Measurements from ENCODE around the gene PPT2. TPM values are rescaled to one million over a fixed set of nuclear protein-coding genes. Genes with fewer than 3 reads are reported as not detected.

PPT2 gene
- total RNA-seq, 1 experiment from 2014 or later: 38.2 TPM

DNA sequence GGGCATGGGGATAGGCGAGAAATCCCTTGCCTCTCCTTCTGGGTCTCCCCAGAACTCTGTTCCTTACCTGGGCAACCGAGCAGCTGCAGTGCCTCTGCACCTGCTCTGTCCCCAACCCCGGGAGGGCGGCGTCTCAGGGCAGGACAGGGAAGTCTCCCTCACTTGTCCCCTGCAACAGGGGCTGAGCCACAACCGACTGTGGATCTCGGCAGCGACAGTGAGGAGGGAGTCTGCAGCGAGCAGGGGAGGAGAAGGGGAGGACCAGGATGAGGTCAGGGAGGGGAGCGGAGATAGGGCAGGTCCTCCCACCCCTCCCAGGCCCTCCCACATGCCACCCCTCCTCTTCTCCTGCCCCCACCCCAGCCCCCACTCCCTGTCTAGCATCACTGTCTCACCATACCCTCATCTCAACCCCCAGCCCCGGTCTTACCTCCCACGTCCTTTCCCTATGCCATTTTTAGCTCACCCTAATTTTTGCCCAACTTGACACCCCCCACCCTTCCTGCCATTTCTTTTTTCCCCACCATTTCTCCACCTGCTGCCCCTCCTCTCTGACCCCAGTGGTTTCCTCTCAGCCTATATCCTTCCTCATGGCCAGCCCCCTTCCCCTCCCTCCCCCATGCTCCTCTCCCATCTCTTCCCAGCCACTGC is 44.7 kb upstream of the PPT2 start, which contains the start of gene TNXB:
TSS of gene TNXB (minus strand) at position 225 of the 651 bp plus-strand sequence. CDS start 11,140 bp downstream, outside the sequence.
- H3K27ac ChIP-seq: no peak within 1 kb of the TSS
- H3K79me2 ChIP-seq (ENCODE audit: low read depth): no peaks in the 10 kb centered on the region
- POLR2A ChIA-PET (ENCODE audit: unreplicated experiment): interaction anchor here (0.6 kb wide), 1 partner anchor 310 kb away, joined by 3 read pairs; no protein-coding TSS in a partner anchor
- peaks cover 23% of the 10 kb centered on the region; the same call in 1 of the 2 replicates for H3K4me1 ChIP-seq (replicated peaks; ENCODE audit: insufficient read depth)
- intact Hi-C loops (cut with micrococcal nuclease; ENCODE audit: unreplicated experiment): no loop called here
- H2AFZ ChIP-seq: no peak within 1 kb of the TSS
- no TSS peak for BruUV-seq (replicated peaks)
- no peaks in the 10 kb centered on the region for H3K9me3 ChIP-seq (ENCODE audit: insufficient read depth, low read depth)
- no peak for DNase-seq
- peak within 1 kb of the TSS; percentile 41; the same call in 1 of the 2 replicates for H3K4me2 ChIP-seq
- no peaks in the 10 kb centered on the region for H4K20me1 ChIP-seq (ENCODE audit: insufficient read depth)
- TF ChIP-seq, protein P1, sequence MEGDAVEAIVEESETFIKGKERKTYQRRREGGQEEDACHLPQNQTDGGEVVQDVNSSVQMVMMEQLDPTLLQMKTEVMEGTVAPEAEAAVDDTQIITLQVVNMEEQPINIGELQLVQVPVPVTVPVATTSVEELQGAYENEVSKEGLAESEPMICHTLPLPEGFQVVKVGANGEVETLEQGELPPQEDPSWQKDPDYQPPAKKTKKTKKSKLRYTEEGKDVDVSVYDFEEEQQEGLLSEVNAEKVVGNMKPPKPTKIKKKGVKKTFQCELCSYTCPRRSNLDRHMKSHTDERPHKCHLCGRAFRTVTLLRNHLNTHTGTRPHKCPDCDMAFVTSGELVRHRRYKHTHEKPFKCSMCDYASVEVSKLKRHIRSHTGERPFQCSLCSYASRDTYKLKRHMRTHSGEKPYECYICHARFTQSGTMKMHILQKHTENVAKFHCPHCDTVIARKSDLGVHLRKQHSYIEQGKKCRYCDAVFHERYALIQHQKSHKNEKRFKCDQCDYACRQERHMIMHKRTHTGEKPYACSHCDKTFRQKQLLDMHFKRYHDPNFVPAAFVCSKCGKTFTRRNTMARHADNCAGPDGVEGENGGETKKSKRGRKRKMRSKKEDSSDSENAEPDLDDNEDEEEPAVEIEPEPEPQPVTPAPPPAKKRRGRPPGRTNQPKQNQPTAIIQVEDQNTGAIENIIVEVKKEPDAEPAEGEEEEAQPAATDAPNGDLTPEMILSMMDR (conservative IDR thresholded peaks at IDR 0.05): no peak
- no peak for TF ChIP-seq EZH2 (IDR thresholded peaks at IDR 0.05; ENCODE audit: low read depth)
- H3F3A ChIP-seq (ENCODE audit: insufficient read depth, low read depth): peaks cover 9% of the 10 kb centered on the region
- CTCF ChIA-PET: no interaction called here
- no peaks in the 10 kb centered on the region for H3K9me2 ChIP-seq (ENCODE audit: insufficient read depth)
- no peak within 1 kb of the TSS for H3K4me3 ChIP-seq
- H3K36me3 ChIP-seq (ENCODE audit: low read depth): no peaks in the 10 kb centered on the region
- H3K27me3 ChIP-seq (ENCODE audit: insufficient read depth, low read depth): no peaks in the 10 kb centered on the region

DNA sequence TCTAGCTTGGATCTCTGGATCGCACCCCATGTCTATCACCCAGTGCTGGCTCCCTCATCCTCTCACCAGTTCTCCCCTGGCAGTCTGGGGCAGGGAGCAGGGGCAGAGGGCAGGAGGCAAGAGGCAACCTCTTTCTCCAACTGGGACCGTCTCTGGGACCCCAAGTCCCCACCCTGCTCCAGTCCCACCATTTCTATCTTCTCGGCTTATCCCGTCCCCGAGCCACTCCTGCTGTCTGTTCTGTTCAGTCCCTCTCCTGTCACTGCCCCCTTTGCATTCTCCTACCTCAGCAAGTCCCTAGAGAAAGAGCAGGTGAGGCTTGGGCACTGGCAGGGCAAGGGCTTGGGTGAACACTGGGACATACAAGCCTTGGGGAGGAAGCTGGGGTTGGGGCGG is 44.2 kb upstream of the PPT2 start:
- Histone ChIP-seq H3K36me3 (ENCODE audit: low read depth) (no peaks in the 10 kb centered on the region), H3K27me3 (ENCODE audit: insufficient read depth, low read depth) (no peaks in the 10 kb centered on the region), H3K4me1 (replicated peaks; ENCODE audit: insufficient read depth) (peaks cover 28% of the 10 kb centered on the region; the same call in 1 of the 2 replicates), H3K9me3 (ENCODE audit: insufficient read depth, low read depth) (no peaks in the 10 kb centered on the region), H4K20me1 (ENCODE audit: insufficient read depth) (no peaks in the 10 kb centered on the region), H3K27ac (no peak overlapping the region), H3K9me2 (ENCODE audit: insufficient read depth) (no peaks in the 10 kb centered on the region), H3K79me2 (ENCODE audit: low read depth) (no peaks in the 10 kb centered on the region), H3K4me2 (no peak overlapping the region), H3K4me3 (no peak overlapping the region), H3F3A (ENCODE audit: insufficient read depth, low read depth) (peaks cover 15% of the 10 kb centered on the region), H2AFZ (no peak overlapping the region)
- DNase-seq: no peak
- CTCF ChIA-PET: no interaction called here
- BruUV-seq (replicated peaks): no TSS peak
- POLR2A ChIA-PET (ENCODE audit: unreplicated experiment): no interaction called here
- TF ChIP-seq, protein P1 (conservative IDR thresholded peaks at IDR 0.05): no peak
- no peak for TF ChIP-seq EZH2 (IDR thresholded peaks at IDR 0.05; ENCODE audit: low read depth)
- intact Hi-C loops (cut with micrococcal nuclease; ENCODE audit: unreplicated experiment): no loop called here

DNA sequence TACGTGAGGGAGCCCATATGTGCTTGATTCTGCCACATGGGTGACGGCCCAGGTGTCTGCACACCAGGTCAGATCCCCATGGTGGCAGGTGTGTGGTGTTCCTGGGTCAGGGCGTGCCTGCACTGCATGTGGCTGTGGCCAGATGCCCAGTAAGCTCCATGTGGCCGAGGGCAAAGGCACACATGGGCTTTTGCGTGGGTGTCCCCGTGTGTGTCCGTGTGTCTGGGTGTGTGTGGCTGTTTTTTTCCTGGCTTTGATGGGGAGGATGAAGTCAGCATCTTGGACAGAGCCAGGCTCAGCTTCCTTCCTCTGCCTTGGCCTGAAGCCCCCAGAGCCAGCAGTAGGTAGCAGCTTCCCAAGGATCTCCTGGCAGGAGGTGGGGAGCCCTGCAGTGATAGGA is 43.3 kb upstream of the PPT2 start:
- POLR2A ChIA-PET (ENCODE audit: unreplicated experiment): no interaction called here
- no TSS peak for BruUV-seq (replicated peaks)

More for the DNA sequence above, 43.3 kb upstream of the PPT2 start:
- intact Hi-C loops (cut with micrococcal nuclease; ENCODE audit: unreplicated experiment): no loop called here
- Histone ChIP-seq H3K4me3 (no peak overlapping the region), H3F3A (ENCODE audit: insufficient read depth, low read depth) (peaks cover 17% of the 10 kb centered on the region), H3K4me1 (replicated peaks; ENCODE audit: insufficient read depth) (peaks cover 36% of the 10 kb centered on the region; the same call in 1 of the 2 replicates), H3K27me3 (ENCODE audit: insufficient read depth, low read depth) (no peaks in the 10 kb centered on the region), H3K4me2 (no peak overlapping the region), H2AFZ (no peak overlapping the region), H3K36me3 (ENCODE audit: low read depth) (0 out of 2 replicates have a peak, but pooled peaks cover 2% of the 10 kb centered on the region), H3K27ac (no peak overlapping the region), H4K20me1 (ENCODE audit: insufficient read depth) (no peaks in the 10 kb centered on the region; the same call in 1 of the 2 replicates), H3K79me2 (ENCODE audit: low read depth) (no peaks in the 10 kb centered on the region), H3K9me3 (ENCODE audit: insufficient read depth, low read depth) (no peaks in the 10 kb centered on the region), H3K9me2 (ENCODE audit: insufficient read depth) (no peaks in the 10 kb centered on the region)
- DNase-seq: no peak
- TF ChIP-seq, protein P1 (conservative IDR thresholded peaks at IDR 0.05): no peak
- no peak for TF ChIP-seq EZH2 (IDR thresholded peaks at IDR 0.05; ENCODE audit: low read depth)
- CTCF ChIA-PET: interaction anchor here (0.6 kb wide), 1 partner anchor 17 kb away, joined by 3 read pairs; no protein-coding TSS in a partner anchor

All from PC-9 (cell line).